HG03095 (cell line): ENCODE results near the gene GALM.
"Not testable (repeated sequence)": the region's sequence is repeated elsewhere in the genome, so short reads cannot be mapped to it uniquely, and the experiment has no call there.

Source experiments
- ATAC-seq: cut with Tn5 transposase; IDR thresholded peaks from one replicate; pipeline ENCODE4 v1.9.1; 2021; ENCODE audit warnings: moderate library complexity; ENCODE audit not compliant: unreplicated experiment

Gene GALM

GRCh38 chr2:38676681-38677080 is 10.8 kb downstream of the GALM start:
- ATAC-seq: no peak

GRCh38 chr2:38680868-38681267 is 15.0 kb downstream of the GALM start:
- ATAC-seq: not testable (repeated sequence)

GRCh38 chr2:38682008-38682575 is 16.2 kb downstream of the GALM start:
- ATAC-seq: no peak

- ATAC-seq: not testable (repeated sequence)
Measured at GRCh38 chr2:38682620-38683019, 16.7 kb downstream of the GALM start.

- ATAC-seq: no peak
Measured at GRCh38 chr2:38683766-38684165, 17.9 kb downstream of the GALM start.

- ATAC-seq: no peak
Measured at GRCh38 chr2:38685116-38685735, 19.3 kb downstream of the GALM start.

GRCh38 chr2:38690499-38691420 is 24.8 kb downstream of the GALM start:
- no peak for ATAC-seq

GRCh38 chr2:38691994-38692393 is 26.1 kb downstream of the GALM start:
- no peak for ATAC-seq

GRCh38 chr2:38692636-38693318 is 26.9 kb downstream of the GALM start:
- ATAC-seq: no peak

- ATAC-seq: no peak
Measured at GRCh38 chr2:38697116-38697840, 31.4 kb downstream of the GALM start.

GRCh38 chr2:38698467-38699003 is 32.6 kb downstream of the GALM start:
- ATAC-seq: no peak

- ATAC-seq: no peak
Measured at GRCh38 chr2:38700113-38700785, 34.3 kb downstream of the GALM start.

- no peak for ATAC-seq
Measured at GRCh38 chr2:38700881-38701458, 35.1 kb downstream of the GALM start.

- no peak for ATAC-seq
Measured at GRCh38 chr2:38701542-38701941, 35.6 kb downstream of the GALM start.

- no peak for ATAC-seq
Measured at GRCh38 chr2:38702413-38702812, 36.5 kb downstream of the GALM start.

- ATAC-seq: not testable (repeated sequence)
Measured at GRCh38 chr2:38703336-38703735, 37.4 kb downstream of the GALM start.

GRCh38 chr2:38704664-38705063 is 38.8 kb downstream of the GALM start:
- no peak for ATAC-seq

- no peak for ATAC-seq
Measured at GRCh38 chr2:38706846-38707345, 41.0 kb downstream of the GALM start.

GRCh38 chr2:38708491-38708890 is 42.6 kb downstream of the GALM start:
- ATAC-seq: not testable (repeated sequence)
